ENCODE measurements around the gene DUS4L.

GRCh38 chr7:107534139-107534538 lies 29.6 kb upstream of the DUS4L start:
- TF ChIP-seq CTCF (IDR thresholded peaks at IDR 0.05; ENCODE audit: extremely low read depth in 1 of 2, insufficient read depth in 1 of 2, low read depth in 1 of 2, low read length in 2 of 2) (no peak), EZH2 (IDR thresholded peaks at IDR 0.05; ENCODE audit: borderline replicate concordance, low read depth, low read length, severe bottlenecking) (no peak)

All from endothelial cell of umbilical vein (primary cell).